Kidney epithelial cell (primary cell): Measurements from ENCODE around the gene SPATA45. TPM values are rescaled to one million over a fixed set of nuclear protein-coding genes. Genes with fewer than 3 reads are reported as not detected.
"Not testable (repeated sequence)": the region's sequence is repeated elsewhere in the genome, so short reads cannot be mapped to it uniquely, and the experiment has no call there.

Experiments
- DNase-seq: peaks from one replicate; pipeline ENCODE4 v3.0.0-alpha.2; 2010; ENCODE audit warnings: low read depth
- H3K27me3 ChIP-seq: 2 replicates; pipeline ENCODE4 v1.6.0; 2011; ENCODE audit warnings: low read length; ENCODE audit not compliant: control insufficient read depth, insufficient read depth
- H3K36me3 ChIP-seq: 2 replicates; pipeline ENCODE4 v1.5.1; 2011; ENCODE audit warnings: low read length; ENCODE audit not compliant: control insufficient read depth, insufficient read depth
- H3K4me3 ChIP-seq: 2 replicates; pipeline ENCODE4 v1.5.1; 2011; ENCODE audit warnings: low read depth, mild to moderate bottlenecking, control low read depth, low read length
- total RNA-seq: library from RNA; depleted of rRNA; stranded (reverse); fragments of >200 nt; gene quantifications from 2 replicates; pipeline ENCODE4 v1.2.3, GENCODE V29; 2015
- TF ChIP-seq, protein P1 (sequence below): IDR thresholded peaks from 2 replicates; pipeline ENCODE4 v1.5.1; 2011; ENCODE audit warnings: mild to moderate bottlenecking, moderate library complexity, low read length, control low read depth, inconsistent platforms; ENCODE audit not compliant: insufficient read depth, poor library complexity, severe bottlenecking

SPATA45 gene
- total RNA-seq, 1 donor from 2014 or later = not detected

- Histone ChIP-seq H3K4me3 (no peak overlapping the region), H3K27me3 (no peaks in the 10 kb centered on the region), H3K36me3 (no peaks in the 10 kb centered on the region)
- no peak for DNase-seq
- TF ChIP-seq, protein P1, sequence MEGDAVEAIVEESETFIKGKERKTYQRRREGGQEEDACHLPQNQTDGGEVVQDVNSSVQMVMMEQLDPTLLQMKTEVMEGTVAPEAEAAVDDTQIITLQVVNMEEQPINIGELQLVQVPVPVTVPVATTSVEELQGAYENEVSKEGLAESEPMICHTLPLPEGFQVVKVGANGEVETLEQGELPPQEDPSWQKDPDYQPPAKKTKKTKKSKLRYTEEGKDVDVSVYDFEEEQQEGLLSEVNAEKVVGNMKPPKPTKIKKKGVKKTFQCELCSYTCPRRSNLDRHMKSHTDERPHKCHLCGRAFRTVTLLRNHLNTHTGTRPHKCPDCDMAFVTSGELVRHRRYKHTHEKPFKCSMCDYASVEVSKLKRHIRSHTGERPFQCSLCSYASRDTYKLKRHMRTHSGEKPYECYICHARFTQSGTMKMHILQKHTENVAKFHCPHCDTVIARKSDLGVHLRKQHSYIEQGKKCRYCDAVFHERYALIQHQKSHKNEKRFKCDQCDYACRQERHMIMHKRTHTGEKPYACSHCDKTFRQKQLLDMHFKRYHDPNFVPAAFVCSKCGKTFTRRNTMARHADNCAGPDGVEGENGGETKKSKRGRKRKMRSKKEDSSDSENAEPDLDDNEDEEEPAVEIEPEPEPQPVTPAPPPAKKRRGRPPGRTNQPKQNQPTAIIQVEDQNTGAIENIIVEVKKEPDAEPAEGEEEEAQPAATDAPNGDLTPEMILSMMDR = no peak
Observed at GRCh38 chr1:212871976-212872375, 24.5 kb upstream of the SPATA45 start.

- DNase-seq = no peak
- no peaks in the 10 kb centered on the region for H3K27me3 ChIP-seq
- no peak overlapping the region for H3K4me3 ChIP-seq
- TF ChIP-seq, protein P1 = no peak
- peaks cover 2% of the 10 kb centered on the region for H3K36me3 ChIP-seq
Observed at GRCh38 chr1:212867192-212867591, 19.7 kb upstream of the SPATA45 start.

DNA sequence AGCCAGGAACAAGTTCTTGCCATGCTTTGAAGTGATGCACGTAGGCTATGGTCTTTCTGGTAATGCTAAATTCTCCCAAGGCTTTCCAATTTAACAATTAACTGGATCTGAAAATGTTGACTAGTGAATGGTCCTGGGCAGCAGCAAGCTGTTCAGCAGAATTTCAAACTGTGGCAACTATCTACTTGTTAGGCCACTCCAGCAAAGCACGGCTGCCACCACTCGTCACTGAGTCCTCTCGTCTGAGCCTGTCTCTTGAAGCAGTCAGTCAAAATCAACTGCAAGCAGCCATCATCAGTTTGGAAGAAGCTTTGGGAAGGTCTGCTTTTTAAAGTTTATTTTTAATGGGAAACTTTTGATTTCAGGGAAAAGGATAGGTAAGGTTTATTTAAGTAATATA lies 16.8 kb upstream of the SPATA45 start:
- TF ChIP-seq, protein P1 = no peak
- peaks cover 2% of the 10 kb centered on the region for H3K36me3 ChIP-seq

DNA sequence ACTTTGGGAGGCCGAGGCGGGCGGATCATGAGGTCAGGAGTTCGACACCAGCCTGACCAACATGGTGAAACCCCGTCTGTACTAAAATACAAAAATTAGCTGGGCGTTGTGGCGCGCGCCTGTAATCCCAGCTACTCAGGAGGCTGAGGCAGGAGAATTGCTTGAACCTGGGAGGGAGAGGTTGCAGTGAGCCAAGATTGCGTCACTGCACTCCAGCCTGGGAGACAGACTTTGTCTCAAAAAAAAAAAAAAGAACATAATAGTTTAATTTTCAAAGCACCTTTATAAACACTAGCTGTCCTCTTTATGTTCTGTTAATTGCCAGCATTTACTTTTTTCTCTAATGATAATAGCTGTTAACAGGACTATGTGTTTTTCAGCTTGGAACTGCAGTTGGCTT lies 15.9 kb upstream of the SPATA45 start:
- DNase-seq, H3K4me3 ChIP-seq, H3K36me3 ChIP-seq, H3K27me3 ChIP-seq: not testable (repeated sequence)

More for the DNA sequence above, 16.8 kb upstream of the SPATA45 start:
- no peaks in the 10 kb centered on the region for H3K27me3 ChIP-seq
- H3K4me3 ChIP-seq = no peak overlapping the region
- DNase-seq = no peak

DNA sequence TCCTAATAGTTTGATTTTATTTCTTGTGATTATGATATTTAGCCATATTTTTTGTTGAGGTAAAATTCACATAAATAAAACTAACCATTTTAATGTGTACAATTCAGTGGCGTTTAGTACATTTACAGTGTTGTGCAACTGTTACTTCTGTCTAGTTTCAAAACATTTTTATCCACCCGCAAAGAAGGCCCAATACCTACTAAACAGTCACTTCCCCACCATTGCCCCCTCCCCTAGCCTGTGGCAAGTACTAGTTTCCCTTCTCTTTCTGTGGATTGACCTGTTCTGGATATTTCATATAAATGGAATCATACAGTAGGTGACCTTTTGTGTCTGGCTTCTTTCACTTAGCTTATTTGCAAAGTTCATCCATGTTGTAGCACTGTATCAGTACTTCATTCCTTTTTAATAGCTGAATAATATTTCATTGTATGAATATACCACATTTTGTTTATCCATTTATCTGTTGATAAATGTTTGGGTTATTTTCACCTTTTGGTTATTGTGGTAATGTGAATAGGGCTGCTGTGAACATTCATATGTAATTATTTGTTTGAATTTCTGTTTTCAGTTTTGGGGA lies 14.8 kb upstream of the SPATA45 start:
- Histone ChIP-seq H3K27me3 (no peaks in the 10 kb centered on the region), H3K4me3 (no peak overlapping the region), H3K36me3 (peaks cover 2% of the 10 kb centered on the region)
- TF ChIP-seq, protein P1 = no peak
- DNase-seq = no peak

- H3K27me3 ChIP-seq = no peaks in the 10 kb centered on the region
- TF ChIP-seq, protein P1 = no peak
- H3K36me3 ChIP-seq = peaks cover 2% of the 10 kb centered on the region
- no peak for DNase-seq
- H3K4me3 ChIP-seq = no peak overlapping the region
Observed at GRCh38 chr1:212860713-212861581, 13.5 kb upstream of the SPATA45 start.
